GM19452 (cell line): ENCODE results near the gene DAB2IP.
"Not testable (repeated sequence)": the region's sequence is repeated elsewhere in the genome, so short reads cannot be mapped to it uniquely, and the experiment has no call there.

Experiments
- ATAC-seq: cut with Tn5 transposase; IDR thresholded peaks from one replicate; pipeline ENCODE4 v1.9.1; 2021; ENCODE audit not compliant: unreplicated experiment

DAB2IP gene

GRCh38 chr9:121643473-121643872, 8.0 kb upstream of the DAB2IP start:
- no peak for ATAC-seq

- not testable (repeated sequence) for ATAC-seq
Observed at GRCh38 chr9:121644040-121644439, 7.4 kb upstream of the DAB2IP start.

GRCh38 chr9:121645003-121645402, 6.4 kb upstream of the DAB2IP start:
- ATAC-seq, result no peak

GRCh38 chr9:121645853-121646807, 5.3 kb upstream of the DAB2IP start:
- no peak for ATAC-seq

GRCh38 chr9:121646992-121647391, 4.4 kb upstream of the DAB2IP start:
- ATAC-seq, result no peak

- no peak for ATAC-seq
Observed at GRCh38 chr9:121648172-121648571, 3.3 kb upstream of the DAB2IP start.

- no peak for ATAC-seq
Observed at GRCh38 chr9:121648799-121649198, 2.6 kb upstream of the DAB2IP start.

GRCh38 chr9:121649476-121650216, 1.8 kb upstream of the DAB2IP start:
- ATAC-seq, result no peak

GRCh38 chr9:121650217-121651007, 1.0 kb upstream of the DAB2IP start:
- no peak for ATAC-seq

GRCh38 chr9:121651008-121651294, 483 bp upstream of the DAB2IP start:
- no peak for ATAC-seq

GRCh38 chr9:121652021-121652837, 795 bp downstream of the DAB2IP start:
- ATAC-seq, result no peak

- no peak for ATAC-seq
Observed at GRCh38 chr9:121652838-121653231, 1.4 kb downstream of the DAB2IP start.

GRCh38 chr9:121654499-121655140, 3.2 kb downstream of the DAB2IP start:
- ATAC-seq, result no peak

- ATAC-seq, result no peak
Observed at GRCh38 chr9:121655231-121655755, 3.9 kb downstream of the DAB2IP start.

- no peak for ATAC-seq
Observed at GRCh38 chr9:121656941-121657470, 5.6 kb downstream of the DAB2IP start.

- no peak for ATAC-seq
Observed at GRCh38 chr9:121658166-121658565, 6.7 kb downstream of the DAB2IP start.

- ATAC-seq, result no peak
Observed at GRCh38 chr9:121658591-121658990, 7.2 kb downstream of the DAB2IP start.

GRCh38 chr9:121660367-121660766, 8.9 kb downstream of the DAB2IP start:
- no peak for ATAC-seq

GRCh38 chr9:121660876-121661275, 9.4 kb downstream of the DAB2IP start:
- no peak for ATAC-seq

- ATAC-seq, result no peak
Observed at GRCh38 chr9:121661328-121661727, 9.9 kb downstream of the DAB2IP start.
